Measurements from ENCODE around the gene CCDC78.

DNA sequence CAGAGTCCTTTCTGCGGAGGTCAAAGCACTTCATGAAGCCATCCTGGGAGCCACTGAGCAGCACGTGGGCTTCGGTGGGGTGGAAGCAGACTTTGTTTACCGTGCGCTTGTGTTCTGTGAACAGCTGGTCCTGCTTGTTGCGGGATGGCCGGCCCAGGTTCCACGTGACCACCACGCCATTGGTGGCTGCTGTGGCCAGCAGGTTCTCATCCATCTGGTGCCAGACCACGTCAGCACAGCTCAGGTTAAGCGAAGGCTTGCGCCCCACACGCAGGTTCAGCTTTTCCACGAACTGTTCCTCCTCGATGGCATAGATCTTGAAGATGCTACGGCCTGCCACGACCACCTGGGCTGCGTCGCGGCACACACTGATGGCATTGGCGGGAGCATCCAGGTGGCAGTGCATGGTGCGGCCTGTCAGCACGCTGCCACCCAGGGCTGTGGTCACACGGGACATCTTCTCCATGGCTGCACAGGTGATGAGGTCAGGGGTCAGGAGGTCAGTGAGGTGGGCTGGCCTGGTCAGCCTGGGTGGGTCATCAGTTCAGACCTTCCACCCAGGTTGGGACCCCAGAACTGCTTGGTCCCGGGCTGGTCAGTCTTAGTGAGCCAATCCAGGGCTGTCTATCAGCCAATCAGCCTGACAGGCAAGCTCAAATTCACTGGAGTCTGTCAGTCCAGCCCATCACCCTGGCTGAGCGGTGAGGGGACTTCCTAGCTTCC, 36.9 kb downstream of the CCDC78 start:
- TF ChIP-seq POLR2AphosphoS5 (IDR thresholded peaks at IDR 0.05; ENCODE audit: low read depth, low read length) (no peak), FOXP2 (optimal IDR thresholded peaks at IDR 0.05; ENCODE audit: borderline replicate concordance, extremely low read depth, extremely low read length, insufficient read depth) (no peak), TAF1 (IDR thresholded peaks at IDR 0.05; ENCODE audit: borderline replicate concordance, insufficient read depth, low read length) (no peak)
